Left ventricle myocardium inferior (tissue), 1 donor: ENCODE measurements around the gene PRICKLE2. TPM values are rescaled to one million over a fixed set of nuclear protein-coding genes. Genes with fewer than 3 reads are reported as not detected.

Experiments used
- DNase-seq: peaks from one replicate; pipeline ENCODE4 v3.0.0-alpha.2; 2020
- H3K27ac ChIP-seq: fragments of 200-600 bp; replicated peaks from 2 replicates; pipeline ENCODE4 v1.8.0; 2021
- H3K27me3 ChIP-seq: fragments of 200-600 bp; 2 replicates; pipeline ENCODE4 v1.8.0; 2021; ENCODE audit warnings: low read depth
- H3K36me3 ChIP-seq: fragments of 200-600 bp; 2 replicates; pipeline ENCODE4 v1.8.0; 2021
- H3K4me1 ChIP-seq: fragments of 200-600 bp; 2 replicates; pipeline ENCODE4 v1.8.0; 2021
- H3K4me3 ChIP-seq: fragments of 200-600 bp; 2 replicates; pipeline ENCODE4 v1.8.0; 2021; ENCODE audit warnings: mild to moderate bottlenecking, moderate library complexity
- H3K9me3 ChIP-seq: fragments of 200-600 bp; replicated peaks from 2 replicates; pipeline ENCODE4 v1.8.0; 2021
- CTCF ChIP-seq: fragments of 200-600 bp; IDR thresholded peaks from 2 replicates; pipeline ENCODE4 v1.8.0; 2021; ENCODE audit warnings: antibody characterized with exemption, mild to moderate bottlenecking, borderline replicate concordance
- intact Hi-C: fragments of 100-400 bp; cut with micrococcal nuclease; formaldehyde crosslinking; loops from one replicate; pipeline ENCODE4 v1.11.0; 2022
- total RNA-seq: library from RNA; stranded (reverse); fragmentation: NEBNext Ultra II Directional; extraction: Animal tissue kit (Norgen Biotek cat#: 25700); gene quantifications from one replicate; pipeline ENCODE4 v1.2.1, GENCODE V29; 2021
- donor health status: DM: no; HTN: yes; CAD: no; lungs with severe emphysema.

PRICKLE2 gene
- total RNA-seq, 1 donor from 2014 or later, result 8.7 TPM

GRCh38 chr3:64104691-64105111 lies 120.6 kb downstream of the PRICKLE2 start:
- H3K27me3 ChIP-seq, result no peaks in the 10 kb centered on the region
- H3K4me3 ChIP-seq, result no peak overlapping the region
- no peak overlapping the region for H3K27ac ChIP-seq
- H3K9me3 ChIP-seq, result no peaks in the 10 kb centered on the region
- no peak for DNase-seq
- TF ChIP-seq CTCF, result no peak
- intact Hi-C loops, result no loop called here
- peaks cover 7% of the 10 kb centered on the region for H3K36me3 ChIP-seq
- H3K4me1 ChIP-seq, result peaks cover 3% of the 10 kb centered on the region

- no peaks in the 10 kb centered on the region for H3K9me3 ChIP-seq
- DNase-seq, result no peak
- peaks cover 14% of the 10 kb centered on the region for H3K36me3 ChIP-seq
- H3K27me3 ChIP-seq, result no peaks in the 10 kb centered on the region
- H3K4me3 ChIP-seq, result no peak overlapping the region
- TF ChIP-seq CTCF, result no peak
- H3K27ac ChIP-seq, result no peak overlapping the region
- intact Hi-C loops, result no loop called here
- H3K4me1 ChIP-seq, result peaks cover 3% of the 10 kb centered on the region
These were observed 121.3 kb downstream of the PRICKLE2 start for GRCh38 chr3:64104006-64104405.

GRCh38 chr3:64103131-64103530 lies 122.1 kb downstream of the PRICKLE2 start:
- intact Hi-C loops, result no loop called here
- peaks cover 19% of the 10 kb centered on the region for H3K36me3 ChIP-seq
- no peak for TF ChIP-seq CTCF
- peaks cover 3% of the 10 kb centered on the region for H3K4me1 ChIP-seq
- H3K27me3 ChIP-seq, result no peaks in the 10 kb centered on the region
- H3K27ac ChIP-seq, result no peak overlapping the region
- no peak overlapping the region for H3K4me3 ChIP-seq
- DNase-seq, result no peak
- no peaks in the 10 kb centered on the region for H3K9me3 ChIP-seq

- Histone ChIP-seq H3K27ac (no peak overlapping the region), H3K9me3 (no peaks in the 10 kb centered on the region), H3K36me3 (peaks cover 19% of the 10 kb centered on the region), H3K4me3 (no peak overlapping the region), H3K4me1 (peaks cover 3% of the 10 kb centered on the region), H3K27me3 (no peaks in the 10 kb centered on the region)
- intact Hi-C loops, result no loop called here
- no peak for DNase-seq
- no peak for TF ChIP-seq CTCF
These were observed 123.1 kb downstream of the PRICKLE2 start for GRCh38 chr3:64102147-64102546.

- Histone ChIP-seq H3K9me3 (no peaks in the 10 kb centered on the region), H3K27me3 (no peaks in the 10 kb centered on the region), H3K4me3 (no peak overlapping the region), H3K4me1 (no peaks in the 10 kb centered on the region), H3K36me3 (peaks cover 13% of the 10 kb centered on the region), H3K27ac (no peak overlapping the region)
- TF ChIP-seq CTCF, result no peak
- intact Hi-C loops, result no loop called here
- DNase-seq, result no peak
These were observed 126.0 kb downstream of the PRICKLE2 start for GRCh38 chr3:64099316-64099715.

- intact Hi-C loops, result no loop called here
- Histone ChIP-seq H3K27me3 (no peaks in the 10 kb centered on the region), H3K36me3 (peaks cover 13% of the 10 kb centered on the region), H3K4me3 (no peak overlapping the region), H3K4me1 (no peaks in the 10 kb centered on the region), H3K9me3 (no peaks in the 10 kb centered on the region), H3K27ac (no peak overlapping the region)
- TF ChIP-seq CTCF, result no peak
- DNase-seq, result no peak
These were observed 126.6 kb downstream of the PRICKLE2 start for GRCh38 chr3:64098670-64099069.
